GM18505 (cell line): ENCODE data around the gene MYO16.
A peak's percentile ranks its signal among the peaks of the same experiment; 100 is the strongest.

Source experiments
- ATAC-seq: cut with Tn5 transposase; IDR thresholded peaks from one replicate; pipeline ENCODE4 v1.9.1; 2021; ENCODE audit not compliant: unreplicated experiment
- POLR2A ChIP-seq: IDR thresholded peaks from 4 replicates; pipeline ENCODE4 v1.6.1; 2011; ENCODE audit warnings: borderline replicate concordance; ENCODE audit not compliant: insufficient read depth, insufficient read length; ENCODE audit errors: extremely low read depth

The MYO16 gene

DNA sequence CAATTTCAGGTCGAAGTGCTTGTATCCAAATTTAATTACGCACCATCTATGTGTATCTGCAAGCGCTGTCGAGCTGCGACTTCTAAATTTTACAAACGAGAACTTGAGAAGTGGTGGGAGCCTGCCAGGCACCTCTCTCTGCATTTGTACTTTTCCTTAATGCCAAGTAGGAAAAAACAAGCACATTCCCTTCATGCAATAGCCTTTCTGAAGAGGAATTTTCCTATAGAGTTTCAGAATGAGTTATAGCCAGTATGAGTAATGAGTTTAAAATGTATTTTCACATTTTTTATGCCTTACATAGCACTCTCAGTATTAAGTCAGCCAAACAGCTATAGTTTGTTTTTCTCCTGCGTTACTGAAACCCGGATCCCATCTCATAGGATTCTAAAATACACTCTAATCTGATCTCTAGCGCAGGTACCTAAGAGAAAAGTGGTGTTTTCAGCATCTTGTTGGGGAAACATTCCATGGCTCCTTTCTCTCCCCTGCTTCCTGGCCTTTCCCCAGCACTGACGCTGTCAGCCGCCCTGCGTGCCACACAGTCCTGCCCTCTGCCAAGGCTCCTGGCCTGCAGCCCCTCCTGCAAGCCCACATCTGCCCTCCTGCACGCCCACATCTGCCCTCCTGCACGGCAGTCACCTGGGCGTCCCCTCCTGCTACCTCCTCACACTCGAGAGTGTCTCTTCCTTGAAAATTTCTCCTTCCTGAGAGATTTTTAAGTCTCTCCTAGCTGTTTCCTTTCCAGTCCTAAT is 526.9 kb downstream of the MYO16 start:
- no peak for TF ChIP-seq POLR2A
- no peak for ATAC-seq

DNA sequence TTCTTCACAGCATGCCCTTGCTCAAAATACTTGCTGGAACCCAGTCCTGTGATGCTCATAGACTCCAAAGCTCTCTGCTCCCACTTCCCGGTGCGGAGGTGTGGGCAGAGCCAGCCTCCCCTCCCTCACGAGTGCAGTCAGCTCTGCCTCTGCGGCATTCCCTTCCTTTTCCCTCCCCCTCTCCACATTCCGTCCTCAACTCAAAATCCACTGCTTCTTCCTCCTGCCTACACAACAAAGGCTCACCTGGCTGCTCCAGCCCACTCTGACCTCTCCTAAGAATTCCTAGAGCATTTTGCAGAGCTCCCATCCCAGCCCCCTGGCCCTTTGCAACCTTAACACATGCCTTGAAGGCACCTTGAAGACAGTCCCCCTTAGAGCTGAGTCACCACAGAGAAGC is 527.9 kb downstream of the MYO16 start:
- no peak for TF ChIP-seq POLR2A
- ATAC-seq: no peak

DNA sequence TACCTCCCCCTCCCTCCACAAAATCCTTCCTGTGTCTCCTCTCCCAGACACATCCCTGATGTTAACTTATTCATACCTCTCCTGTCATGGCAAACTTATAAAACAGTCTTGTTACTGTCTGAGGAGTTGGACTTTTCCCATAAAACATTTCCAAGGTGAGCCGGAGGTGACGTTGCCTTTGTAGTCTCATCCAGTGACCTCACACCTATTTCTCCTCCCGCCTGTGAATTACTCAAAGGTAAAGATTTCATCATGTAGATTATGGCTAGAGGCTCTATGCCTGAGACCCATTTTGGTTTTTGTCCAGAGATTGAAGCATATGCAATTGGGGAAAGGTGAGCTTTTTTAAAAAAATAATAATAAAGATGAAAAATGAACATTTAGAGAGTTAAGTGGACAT is 529.0 kb downstream of the MYO16 start:
- no peak for ATAC-seq
- no peak for TF ChIP-seq POLR2A

DNA sequence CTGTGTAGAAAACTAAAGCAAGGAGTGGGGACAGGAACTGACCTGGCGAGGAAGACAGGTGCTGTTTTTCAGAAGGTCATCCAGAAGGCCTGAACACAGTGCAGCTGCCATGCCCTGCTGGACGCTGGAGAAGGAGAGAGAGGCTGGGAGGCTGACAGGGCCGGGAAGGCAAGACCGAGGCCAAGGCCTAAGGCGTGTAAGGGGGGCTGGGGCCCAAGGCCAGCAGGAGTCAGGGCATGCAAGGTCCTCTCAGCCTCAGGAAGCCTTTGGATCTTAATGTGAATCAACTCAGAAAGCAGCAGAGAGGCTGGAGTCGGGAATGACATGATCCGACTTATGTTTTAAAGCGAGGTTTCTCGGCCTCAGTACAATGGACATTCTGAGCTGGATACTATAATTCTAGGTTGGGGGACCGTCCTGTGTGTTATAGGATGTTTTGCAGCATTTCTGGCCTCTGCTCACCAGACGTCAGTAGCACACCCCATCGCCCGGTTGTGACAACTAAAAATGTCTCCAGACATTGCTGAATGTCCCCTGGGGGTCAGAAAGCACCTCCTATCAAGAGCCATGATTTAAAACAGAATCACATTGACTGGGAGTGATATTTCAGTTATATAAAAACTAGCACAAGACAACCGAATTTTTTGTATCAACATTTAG is 530.4 kb downstream of the MYO16 start:
- no peak for ATAC-seq
- no peak for TF ChIP-seq POLR2A

DNA sequence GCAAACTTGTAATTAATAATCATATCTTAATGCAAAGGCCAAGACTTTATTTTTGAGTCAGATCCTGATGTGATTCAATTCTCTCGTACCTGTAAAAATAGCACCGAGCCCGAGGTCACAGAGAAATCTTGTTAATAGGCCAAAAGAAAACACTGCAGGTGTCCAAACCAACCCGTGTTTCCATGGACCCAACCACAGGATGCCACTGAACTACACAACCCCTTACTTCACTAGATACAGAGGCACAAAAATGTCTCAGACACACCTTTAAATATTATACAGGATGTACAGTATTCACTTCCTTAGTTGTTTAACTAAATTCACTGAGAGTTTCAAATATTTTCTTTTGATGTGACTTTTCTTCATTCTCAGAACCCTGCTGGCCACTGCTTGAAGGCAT is 530.9 kb downstream of the MYO16 start:
- no peak for TF ChIP-seq POLR2A

DNA sequence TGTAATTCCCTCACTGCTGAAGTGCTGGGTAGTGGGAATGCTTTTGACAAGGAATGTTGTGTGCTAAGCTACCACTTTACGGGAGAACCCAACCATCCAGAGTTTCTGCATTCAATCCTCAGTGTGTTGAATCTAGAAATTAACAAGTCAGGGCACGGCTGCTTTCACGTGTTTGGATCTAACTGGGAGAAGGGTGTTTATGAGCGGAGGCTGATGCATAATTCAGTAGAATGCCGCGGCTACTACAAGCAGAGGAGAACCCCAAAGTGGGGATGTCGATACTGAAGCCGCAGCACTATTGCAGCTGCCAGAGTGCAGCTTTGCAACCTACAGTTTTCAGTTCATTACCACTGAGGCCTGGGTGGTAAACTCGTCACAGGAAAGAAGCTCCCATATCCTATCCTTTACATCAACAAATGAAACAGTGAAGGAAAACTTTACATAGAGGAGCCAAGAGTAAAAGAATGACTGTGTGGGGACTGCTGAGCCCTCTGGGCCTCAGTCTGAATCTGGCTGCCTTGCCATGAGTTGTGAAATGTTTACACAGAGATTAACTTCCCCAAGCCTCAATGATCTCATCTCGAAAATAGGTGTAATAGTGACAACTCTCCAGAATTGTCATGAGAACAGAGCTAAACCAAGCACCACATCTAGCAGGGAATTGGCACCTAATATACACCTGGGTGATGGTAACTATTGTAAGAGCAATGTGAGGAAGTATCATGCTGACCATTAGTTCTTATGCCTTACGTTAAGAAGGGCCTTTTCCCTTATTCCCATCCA is 531.7 kb downstream of the MYO16 start:
- peak; percentile 20 for ATAC-seq

More for the DNA sequence above, 530.9 kb downstream of the MYO16 start:
- ATAC-seq: peak; percentile 38

DNA sequence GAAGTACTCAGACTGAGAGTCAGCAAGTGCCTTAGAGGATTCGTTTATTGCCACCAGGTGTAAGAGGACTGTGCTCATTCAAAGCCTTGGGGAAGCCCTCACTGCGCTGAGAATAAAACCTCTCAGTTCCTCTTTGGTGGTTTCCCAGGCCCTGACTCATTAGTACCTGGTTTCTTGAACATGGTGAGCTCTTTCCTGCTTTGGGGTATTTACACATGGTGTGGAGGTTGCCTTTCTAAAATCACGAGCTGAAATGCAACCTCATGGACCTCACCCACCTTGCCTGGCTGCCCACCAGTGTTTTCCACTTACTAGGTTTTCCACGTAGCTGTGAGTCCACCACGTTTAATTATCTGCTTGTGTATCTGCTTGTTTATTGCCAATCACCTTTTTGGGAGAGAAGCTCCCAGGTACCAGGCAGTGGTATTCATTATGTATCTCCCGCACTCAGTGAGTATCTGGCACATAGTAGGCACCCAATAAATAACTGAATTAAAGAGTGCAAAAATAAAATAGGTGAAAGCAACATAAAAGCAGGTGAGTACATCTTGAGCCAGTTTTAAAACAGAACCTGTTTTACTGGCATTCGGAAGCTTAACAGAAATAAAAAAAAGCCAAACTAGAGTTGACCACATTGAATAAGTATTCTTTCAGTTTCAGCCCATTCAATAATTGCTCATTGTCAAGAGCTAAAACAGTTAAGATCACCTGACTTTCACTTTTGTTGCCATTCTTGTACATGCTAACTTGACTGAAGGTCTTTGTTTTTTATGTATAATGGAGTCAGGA is 533.0 kb downstream of the MYO16 start:
- peak; percentile 80 for ATAC-seq
- no peak for TF ChIP-seq POLR2A

More for the DNA sequence above, 531.7 kb downstream of the MYO16 start:
- no peak for TF ChIP-seq POLR2A

DNA sequence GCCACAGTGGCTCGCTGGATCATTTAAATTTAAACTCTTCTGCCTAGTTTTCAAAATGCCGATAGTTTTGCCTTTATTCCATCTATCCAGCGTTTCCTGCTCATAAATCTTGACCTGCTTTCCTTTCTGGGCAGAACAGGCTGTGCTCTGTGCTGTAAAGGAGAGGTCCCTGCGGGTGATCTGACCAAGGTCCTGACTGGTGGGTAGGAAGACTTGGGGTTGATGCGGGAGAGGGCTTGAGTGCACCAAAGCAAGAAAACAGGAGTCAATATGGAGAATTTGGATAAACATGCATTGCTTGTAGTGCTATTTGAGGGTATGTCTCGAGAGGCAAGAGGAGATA is 533.6 kb downstream of the MYO16 start:
- TF ChIP-seq POLR2A: no peak
- ATAC-seq: no peak

DNA sequence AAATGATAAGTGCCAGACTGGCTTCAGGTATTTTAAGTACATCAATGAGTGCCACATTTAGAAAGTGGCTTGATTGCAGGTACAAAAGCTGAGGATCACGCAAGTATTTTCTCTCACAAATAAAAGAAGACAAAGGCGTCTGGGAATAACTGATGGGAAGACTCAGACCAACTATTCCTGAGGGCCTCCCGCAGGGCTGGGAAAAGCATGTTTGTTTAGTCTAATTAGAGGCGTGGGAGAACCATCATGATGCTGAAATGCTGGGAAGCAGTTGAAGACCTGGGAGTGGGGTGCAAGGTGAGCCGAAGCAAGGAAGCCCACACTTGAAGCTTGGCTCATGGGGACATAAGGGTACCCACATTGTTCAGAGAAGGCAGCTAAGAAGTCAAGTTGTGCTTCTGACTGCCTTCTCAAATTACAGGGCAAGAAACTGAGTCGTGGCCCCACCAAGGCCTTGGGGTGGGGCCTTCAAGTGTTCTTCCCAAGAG is 536.0 kb downstream of the MYO16 start:
- ATAC-seq: no peak
- TF ChIP-seq POLR2A: no peak

DNA sequence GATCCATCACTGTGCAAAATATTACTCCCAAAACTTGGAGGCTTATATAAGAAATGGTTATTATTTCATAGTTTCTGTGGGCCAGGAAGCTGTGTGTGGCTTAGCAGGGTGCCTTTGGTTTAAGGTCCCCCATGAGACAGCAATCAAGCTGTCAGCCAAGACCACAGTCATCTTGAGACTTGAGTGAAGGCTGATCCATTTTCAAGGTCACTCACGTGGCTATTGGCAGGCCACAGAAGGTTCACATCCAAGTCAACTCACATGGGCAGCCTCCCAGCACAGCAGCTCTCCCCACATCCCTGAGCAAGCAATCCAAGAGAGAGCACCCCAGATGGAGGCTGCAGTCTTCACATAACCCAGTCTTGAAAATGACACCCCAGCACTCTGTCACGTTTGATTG is 537.4 kb downstream of the MYO16 start:
- TF ChIP-seq POLR2A: no peak
- ATAC-seq: no peak

DNA sequence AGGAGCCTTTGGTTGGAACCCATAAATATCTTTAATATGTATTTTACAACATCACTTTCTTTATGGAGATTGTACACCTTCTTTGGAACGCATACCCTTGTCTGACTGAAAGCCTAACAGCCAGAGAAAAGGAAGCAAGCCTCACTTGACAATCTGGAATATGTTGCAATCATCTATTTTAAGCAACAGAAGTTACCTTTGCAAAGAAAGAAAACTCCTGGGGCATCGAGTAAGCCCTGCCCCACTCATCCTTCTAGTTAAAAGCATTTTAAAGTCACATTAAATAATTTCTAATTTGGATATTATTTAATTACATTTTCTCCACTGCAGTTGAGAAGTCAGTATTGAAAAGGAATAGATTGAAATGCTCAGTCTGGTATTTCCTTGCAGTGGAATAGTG is 542.7 kb downstream of the MYO16 start:
- TF ChIP-seq POLR2A: no peak
- no peak for ATAC-seq

DNA sequence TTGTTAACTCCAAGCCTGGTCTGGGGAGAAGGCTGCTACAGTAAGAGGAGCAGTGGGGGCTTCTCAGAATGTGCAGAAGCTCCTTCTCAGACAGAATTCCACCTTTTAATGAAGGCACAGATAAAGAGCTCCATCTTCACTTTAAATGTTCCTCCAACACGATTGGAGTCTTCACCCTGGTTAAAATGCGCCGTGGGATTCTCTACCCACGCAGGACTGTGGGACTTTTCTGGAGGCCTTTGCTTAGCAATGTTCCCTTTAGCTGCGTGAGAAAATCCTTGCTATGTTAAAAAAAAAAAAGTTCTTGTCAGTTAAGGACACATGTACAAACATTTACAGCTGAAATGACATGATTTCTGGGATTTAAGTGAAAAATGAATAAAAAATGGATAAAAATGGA is 546.3 kb downstream of the MYO16 start:
- no peak for TF ChIP-seq POLR2A
- ATAC-seq: no peak

DNA sequence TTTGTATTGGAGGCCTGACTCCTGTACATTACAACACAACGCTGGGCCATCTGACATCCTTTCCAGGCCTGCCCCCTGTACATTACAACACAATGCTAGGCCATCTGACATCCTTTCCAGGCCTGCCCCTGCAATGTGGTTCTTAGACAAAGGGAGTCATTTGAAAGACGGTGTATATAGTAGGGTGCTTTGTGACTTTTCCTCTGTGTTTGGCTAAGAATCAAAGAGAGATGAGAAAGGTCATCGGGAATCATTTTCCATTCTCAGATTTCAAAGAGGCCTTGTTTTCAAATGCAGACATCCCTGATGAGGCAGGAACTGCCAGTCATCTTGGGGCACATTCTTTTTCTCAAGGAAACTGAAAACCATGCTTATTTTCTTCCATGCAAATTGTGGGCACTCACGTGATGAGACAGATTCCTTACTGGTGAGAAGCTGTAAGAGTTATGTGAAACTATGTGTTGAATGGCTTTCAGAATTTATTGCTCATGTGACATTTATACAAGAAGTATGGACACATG is 551.6 kb downstream of the MYO16 start:
- ATAC-seq: no peak

More for the DNA sequence above, 551.6 kb downstream of the MYO16 start:
- no peak for TF ChIP-seq POLR2A
